Ramos (cell line): ENCODE results near the gene RPRD1B.

Experiments used
- in situ Hi-C: fragments of 300-500 bp; cut with MboI; formaldehyde crosslinking; loops from one replicate; pipeline ENCODE4 v1.14.3; 2022; ENCODE audit warnings: low sequenced_read_pairs; ENCODE audit not compliant: unreplicated experiment

RPRD1B gene

DNA sequence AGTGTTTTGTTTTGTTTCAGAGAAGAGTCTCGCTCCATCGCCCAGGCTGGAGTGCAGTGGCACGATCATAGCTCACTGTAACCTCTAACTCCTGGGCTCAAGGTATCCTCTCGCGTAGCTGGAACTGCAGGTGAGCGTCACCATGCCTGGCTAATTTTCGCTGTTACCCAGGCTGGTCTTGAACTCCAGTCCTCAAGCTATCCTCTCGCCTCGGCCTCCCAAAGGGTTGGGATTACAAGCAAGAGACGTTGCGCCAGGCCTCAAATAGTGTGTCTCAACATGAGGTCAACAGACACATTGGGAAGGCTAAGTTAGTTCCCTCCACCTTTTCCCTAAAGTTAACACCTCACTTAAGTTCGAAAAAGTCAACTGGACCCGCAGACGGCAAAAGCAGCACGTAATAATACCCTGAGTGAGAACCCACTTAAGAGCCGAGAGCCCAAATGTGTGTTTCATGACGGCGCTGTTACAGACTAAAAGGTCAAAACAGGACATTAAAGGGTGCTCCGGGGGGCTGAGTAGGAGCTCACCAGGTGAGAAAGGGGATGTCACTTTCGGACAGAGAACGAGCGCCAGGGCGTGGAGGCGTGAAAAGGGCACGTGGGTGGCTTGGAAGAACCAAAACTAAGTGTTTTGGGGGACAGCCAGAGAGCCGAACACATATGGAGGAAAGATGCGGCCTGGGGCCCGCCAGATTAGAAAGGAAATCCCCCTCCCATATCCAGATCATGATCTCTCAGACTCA lies 789 bp upstream of the RPRD1B start:
- in situ Hi-C loops: no loop called here

DNA sequence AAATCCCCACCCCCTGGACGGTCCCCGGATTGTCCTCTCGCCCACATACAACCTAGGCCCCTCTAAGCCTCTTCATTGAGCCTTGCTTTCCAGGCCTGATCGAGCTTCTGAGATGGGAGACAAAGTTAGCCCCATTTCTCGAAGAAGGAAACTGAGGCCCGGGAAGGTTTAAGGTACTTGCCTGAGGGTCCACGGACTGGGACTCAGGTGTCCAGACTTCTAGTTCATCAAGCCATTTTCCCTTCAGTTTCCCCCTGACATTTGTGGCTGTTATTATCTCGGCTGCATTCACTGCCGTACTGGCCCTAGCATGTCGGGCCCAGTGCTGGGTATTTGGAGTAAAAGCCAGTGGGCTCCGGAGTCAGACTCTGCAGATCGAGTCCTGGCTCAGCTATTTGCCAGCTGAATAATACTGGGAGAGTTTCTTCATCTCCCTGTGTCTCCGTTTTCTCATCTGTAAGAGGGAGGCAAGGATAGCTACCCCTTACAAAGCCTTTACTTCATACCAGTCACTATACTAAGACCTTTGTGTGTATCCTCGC lies 633 bp downstream of the RPRD1B start:
- in situ Hi-C loops: no loop called here

DNA sequence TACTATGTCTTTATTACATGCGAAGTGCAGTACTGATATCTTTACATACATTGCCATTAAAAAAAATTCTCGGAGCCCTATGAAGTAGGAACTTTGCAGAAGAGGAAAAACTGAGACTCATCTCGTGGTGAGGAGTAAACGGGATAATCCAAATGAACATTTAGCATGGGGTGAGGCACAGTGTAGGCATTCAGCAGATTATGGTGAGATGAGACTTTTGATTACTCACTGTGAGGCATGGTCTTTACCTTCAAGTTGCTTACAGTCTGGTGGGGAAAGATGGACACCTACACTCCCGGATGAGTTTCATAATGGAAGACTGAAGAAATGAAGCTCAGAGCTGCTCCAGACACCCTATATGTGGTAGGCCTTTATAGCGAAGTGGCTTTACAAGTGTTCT lies 1.4 kb downstream of the RPRD1B start:
- in situ Hi-C loops: no loop called here

DNA sequence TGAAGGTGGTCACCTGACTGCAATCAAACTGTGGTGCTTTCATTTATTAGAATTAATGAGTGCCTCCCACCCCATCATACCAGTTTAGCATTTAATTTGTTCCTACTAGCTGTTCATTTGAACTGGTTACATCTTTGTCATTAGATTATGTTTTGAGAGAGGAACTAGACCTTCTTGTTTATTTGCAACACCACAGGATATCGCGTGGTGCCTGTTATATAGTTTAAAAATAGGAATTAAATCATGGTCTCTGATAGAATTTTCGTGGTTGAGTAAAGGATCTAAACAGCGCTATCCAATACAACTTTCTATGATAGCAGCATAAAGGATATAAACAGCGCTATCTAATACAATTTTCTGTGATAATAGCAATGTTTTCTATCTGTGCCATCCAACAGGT lies 2.8 kb downstream of the RPRD1B start:
- in situ Hi-C loops: no loop called here

DNA sequence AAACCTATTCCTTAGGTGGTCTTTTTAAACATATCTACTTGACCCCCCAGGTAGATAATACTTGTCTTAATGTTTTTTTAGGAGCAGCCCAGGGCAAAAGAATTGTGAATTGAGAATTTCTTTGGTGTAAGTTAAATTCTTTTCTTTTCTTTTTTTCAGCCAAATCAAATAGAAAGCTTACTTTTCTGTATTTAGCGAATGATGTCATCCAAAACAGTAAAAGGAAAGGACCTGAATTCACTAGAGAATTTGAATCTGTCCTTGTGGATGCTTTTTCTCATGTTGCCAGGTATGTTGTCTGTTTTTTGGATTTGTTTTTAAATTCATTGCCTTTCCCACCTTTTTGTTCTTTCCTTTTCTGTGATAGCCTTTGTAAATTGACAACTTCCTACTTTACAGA lies 6.7 kb downstream of the RPRD1B start:
- in situ Hi-C loops: no loop called here

DNA sequence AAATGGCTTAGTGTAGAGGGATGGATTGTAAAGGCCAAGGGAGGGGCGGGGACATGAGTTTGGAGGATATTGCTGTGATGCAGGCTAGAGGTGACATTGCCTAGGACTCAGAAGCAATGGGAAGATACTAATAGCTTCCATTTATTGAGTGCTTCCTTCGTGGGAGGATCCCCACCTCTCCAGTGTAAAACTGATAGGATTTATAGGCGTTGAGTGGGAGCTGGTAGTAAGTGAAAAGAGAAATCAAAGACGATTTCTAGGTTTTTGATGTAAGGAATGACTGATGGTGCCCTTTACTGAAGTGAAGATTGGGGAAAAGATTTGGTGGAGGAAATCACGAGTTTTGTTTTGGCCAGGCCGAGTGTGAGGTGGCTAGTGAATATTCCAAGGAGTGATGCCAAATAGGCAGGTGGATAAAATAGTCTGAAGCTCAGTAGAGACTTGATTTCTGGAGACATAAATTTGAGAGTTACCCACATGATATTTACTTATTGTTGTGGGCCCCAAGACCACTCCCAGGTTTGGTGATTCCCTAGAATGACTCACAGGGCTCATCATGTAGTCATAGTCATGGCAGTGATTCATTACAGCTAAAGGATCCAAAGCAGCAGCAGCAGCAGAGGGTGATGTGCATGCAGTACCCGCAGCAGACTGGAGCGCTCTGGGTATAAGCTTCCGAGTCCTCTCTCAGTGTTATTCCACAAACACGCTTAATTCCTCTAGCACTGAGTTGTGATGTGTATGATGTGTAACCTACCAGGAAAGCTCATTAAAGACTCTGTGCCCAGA lies 10.2 kb downstream of the RPRD1B start:
- in situ Hi-C loops: no loop called here

DNA sequence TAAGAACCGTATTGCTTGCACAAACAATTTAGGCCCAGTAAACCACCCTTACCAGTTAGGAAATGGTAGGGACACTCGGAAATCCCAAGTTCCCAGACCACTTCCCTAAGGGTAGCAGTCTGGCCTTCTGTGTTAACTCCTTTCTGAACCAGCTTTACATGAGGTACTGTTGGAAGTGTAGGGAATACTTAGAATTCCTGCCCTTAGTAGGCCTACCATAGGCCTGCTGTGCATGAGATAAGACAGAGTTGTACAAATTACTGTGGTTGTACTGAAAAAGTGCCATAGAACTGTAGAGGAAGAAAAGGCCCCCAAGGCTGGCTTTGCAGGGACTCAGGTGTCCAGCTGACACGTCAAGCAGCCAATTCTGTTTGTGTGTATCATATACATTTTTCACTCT lies 11.1 kb downstream of the RPRD1B start:
- in situ Hi-C loops: no loop called here

DNA sequence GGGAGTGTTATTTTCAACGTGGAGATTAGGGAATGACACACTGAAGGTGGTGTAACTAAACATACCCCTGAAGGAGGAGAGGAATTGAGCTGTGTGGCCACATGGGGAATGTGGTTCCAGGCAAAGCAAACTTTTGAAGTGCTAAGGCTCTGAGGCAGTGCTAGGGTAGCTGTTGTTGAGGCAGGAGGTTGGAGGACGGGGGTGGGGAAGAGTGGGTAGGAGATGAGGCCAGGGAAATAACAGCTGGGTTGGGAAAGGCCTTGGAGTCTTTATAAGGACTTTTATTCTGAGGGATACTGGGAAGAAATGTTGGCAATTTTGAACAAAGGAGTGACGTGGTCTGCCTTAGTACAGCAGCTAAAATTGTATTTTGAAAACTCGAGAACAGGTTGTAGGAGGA lies 13.0 kb downstream of the RPRD1B start:
- in situ Hi-C loops: no loop called here

DNA sequence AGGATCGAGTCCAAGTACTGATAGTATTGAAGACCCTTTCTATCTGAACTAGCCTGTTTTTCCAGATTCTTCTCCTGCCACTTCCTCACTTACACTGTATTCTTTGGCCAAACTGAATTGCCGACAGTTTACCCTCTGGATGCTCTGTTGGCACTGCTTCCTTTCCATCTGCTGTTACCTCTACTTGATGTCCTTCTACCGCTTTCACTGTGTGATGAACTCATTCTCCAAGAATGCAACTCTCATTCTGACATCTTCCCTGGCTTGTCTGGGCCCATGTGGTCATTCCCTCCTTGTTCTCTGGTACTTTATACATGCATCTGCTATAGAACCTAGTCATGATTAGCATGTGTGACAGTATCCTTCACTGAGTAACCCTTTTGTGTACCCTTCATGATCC lies 16.3 kb downstream of the RPRD1B start:
- in situ Hi-C loops: no loop called here

DNA sequence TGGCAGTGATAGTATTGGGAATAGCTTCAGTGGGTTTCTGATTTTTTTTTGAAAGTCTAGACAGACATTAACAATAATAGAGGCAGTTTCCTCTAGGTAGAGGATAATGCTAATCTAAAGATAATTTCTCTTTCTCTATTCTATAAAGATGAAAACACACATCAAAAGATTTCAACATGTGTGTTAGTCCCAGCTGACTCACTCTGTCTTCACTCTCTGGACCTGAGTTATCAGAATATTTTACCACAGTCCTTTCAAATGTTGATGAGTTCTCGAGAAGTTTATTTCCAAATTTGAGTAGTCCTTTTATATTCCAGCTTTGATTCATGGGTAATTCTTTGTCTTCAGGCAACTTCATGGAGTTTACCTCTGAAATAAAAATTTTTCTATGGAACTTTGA lies 17.1 kb downstream of the RPRD1B start:
- in situ Hi-C loops: no loop called here

DNA sequence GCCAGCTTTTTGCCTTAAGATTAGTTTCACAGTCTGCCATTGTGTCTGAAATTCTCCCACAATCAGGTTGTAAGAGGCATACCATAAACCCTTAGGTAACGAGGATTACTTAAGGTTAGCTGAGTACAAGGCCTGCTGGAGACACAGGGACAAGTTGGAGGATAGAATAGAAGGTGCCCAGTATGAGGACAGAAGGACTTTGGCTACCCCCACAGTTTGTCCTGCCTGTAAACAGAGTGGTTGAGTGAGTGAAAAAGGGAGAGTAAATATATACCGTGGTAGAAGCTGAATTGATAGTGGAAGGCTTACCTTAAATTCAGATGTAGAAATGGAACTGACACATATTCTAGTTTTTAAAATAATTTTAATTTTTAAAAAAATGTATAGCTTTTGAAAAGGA lies 19.3 kb downstream of the RPRD1B start:
- in situ Hi-C loops: no loop called here

DNA sequence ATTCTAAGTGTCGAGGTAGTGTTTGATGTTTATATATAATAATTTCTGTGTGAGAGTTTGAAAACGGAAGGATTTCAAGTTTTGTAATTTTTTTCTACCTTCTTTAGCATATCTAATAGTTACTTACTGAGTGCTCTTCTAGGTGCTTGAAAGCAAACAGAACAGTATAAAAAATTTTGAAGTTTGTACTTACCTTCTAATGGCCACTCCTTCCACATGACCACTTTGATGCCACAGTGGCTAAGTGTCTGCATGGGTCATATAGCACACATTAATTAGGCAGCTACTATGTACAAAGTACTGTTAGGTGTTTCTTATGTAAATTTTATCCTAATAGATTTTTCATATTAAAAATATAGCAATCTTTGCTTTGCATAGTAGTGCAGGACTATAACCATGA lies 21.1 kb downstream of the RPRD1B start:
- in situ Hi-C loops: no loop called here

DNA sequence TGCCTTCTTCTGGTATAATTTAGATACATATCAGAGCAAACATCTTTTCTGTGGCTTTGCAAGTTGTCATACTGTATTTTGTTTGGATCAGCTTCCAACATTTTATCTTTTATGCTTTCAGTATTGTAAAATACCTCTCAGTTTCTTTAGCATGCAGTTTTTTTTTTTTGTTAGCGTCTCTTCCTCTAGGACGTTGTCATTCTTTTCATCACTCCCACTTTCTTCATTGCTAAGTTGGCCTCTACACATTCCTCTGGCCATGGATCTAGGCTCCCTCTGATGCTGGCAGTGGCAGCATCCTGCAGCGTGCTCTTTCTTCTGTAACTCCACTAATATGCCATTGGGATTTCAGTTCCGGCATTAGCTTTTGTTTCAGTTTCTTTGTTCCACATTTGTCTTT lies 21.7 kb downstream of the RPRD1B start:
- in situ Hi-C loops: no loop called here

DNA sequence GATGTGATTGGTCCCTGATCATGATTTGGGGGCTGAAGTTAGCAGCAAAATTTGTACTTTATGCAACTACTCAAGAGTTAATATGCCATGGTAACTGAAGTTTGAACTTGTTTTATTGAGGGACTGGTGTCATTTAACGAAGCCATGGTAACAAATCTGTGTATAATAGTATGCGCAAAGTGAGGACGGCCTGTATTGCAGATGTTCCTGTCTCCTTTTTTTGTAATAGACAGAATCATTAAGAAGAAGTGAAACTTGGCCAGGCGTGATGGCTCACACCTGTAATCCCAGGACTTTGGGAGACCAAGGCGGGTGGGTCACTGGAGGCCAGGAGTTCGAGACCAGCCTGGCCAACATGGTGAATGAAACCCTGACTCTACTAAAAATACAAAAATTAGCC lies 22.3 kb downstream of the RPRD1B start:
- in situ Hi-C loops: no loop called here

DNA sequence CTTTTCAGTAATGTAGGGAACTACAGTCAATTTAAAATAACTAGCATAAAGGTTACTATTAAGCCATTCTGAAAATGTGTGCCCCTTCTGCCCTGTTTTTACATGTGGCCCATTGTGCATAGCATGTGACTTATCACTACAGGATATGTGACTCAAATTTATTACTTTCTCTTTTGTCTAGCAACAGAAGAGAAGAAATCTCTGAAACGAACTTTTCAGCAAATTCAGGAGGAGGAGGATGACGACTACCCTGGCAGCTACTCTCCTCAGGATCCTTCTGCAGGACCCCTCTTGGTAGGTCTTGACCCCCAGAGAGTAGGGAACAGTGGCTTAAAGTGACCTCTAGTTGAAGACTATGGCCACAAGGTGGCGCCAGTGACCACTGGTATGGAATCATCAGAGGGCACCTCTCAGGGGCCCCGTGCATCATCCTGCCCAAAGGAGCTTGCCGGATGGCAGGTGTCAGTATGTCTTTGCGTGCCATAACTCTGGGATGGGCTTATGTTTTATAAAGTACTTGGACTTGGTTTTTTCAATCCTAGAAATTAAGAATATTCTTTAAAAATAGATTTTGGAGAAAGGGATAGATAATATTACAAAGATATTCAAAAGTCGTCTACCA lies 23.9 kb downstream of the RPRD1B start:
- in situ Hi-C loops: no loop called here

DNA sequence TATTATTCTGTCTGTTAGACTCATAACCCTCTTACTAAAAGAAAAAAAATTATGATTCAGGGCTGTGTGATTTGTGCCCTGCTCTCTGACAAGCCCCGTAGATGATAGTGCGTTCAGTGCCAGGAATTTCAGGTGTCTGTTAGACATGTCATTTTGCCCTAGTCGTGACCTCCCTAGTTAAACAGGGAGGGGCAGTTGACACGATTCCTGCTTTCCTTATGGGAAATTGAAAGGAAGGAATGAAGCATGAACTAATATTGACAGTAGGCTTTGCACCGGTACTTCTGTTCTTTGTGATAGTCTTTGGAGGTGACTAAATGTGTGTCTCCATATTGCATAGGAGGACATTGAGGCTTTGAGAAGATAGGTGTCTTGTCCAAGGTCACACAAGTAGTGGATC lies 26.3 kb downstream of the RPRD1B start:
- in situ Hi-C loops: loop anchor here (10.0 kb wide), 1 partner anchor 155 kb away; no protein-coding TSS in a partner anchor

DNA sequence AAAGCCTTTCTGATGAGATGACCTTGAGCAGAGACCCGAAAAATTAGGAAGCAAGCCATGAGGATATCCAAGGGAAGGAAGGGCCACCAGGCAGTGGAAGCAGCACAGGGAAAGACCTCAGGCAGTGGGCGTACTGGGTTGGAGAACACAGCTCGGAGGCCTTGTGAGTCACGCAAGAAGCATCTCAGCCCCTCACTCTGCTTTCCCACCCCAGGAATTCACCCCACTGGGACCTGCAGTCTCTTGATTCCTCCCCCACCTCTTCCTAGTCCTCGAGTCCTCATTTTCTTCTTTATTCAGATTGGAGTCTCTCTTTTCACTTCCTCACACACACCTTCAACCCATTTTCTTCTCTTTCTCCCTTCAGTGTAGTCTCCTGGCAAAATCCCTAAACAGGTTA lies 27.0 kb downstream of the RPRD1B start:
- in situ Hi-C loops: loop anchor here (10.0 kb wide), 1 partner anchor 154 kb away; no protein-coding TSS in a partner anchor

DNA sequence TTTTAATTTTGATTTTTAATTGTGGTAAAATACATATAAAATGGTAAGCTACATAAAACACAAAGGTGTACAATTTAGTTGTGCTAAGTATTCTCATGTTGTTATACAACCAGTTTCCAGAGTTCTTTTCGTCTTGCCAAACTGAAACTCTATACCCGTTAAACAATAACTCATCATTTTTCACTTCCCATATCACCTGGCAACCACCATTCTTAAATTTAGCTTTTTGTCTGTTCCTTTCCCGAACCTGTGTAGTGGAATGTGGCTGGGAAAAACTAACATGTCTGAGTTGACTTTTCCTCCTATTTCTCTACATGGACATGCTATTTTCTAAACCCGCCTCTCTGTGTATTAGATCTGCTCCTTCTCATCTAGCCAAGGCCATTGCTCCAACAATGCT lies 27.6 kb downstream of the RPRD1B start:
- in situ Hi-C loops: loop anchor here (10.0 kb wide), 1 partner anchor 154 kb away; no protein-coding TSS in a partner anchor

DNA sequence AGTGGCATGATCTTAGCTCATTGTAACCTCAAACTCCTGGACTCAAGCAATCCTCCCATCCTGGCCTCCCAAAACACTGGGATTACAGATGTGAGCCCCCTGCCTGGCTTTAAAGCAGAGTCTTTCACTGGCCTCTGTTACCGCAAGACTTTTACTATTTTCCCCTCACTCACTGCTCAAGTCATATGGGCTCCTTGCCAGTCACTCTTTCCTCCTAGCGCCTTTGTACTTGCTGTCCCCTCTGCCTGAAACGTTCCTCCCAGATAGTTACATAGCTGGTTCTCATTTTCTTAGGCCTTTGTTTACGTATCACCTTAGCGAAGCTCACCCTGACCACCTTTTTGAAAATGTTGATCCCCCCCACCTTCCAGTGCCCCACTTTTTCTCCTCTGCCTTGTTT lies 29.3 kb downstream of the RPRD1B start:
- in situ Hi-C loops: loop anchor here (10.0 kb wide), 1 partner anchor 152 kb away; no protein-coding TSS in a partner anchor

DNA sequence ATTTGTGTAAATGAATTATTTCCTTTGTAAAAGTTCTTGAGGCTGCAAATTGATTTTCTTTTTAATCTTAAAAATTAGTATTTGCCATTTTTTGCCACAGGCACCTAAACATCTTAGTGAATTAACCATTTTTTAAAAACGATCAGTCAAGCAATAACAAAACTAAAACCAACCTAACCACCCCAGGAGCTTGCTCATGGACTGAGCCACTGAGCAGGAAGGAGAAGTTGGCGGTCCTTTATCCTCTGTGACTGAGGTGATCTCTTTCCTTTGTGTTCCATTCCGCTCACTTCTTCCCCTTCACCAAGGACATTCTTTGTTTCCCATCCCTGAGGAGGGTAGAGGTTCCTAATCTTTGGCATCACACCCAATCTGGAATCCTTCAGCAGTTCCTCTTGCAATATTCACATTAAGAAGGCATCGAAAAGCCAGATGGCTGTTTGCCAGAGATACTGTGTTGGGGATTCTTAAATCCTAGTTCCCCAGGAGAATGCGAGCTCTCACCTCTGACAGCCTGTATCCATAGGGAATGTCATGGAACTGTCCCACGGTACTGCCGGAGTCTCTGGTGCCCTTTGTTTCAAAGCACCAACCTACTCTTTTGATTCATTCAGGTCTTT lies 30.5 kb downstream of the RPRD1B start:
- in situ Hi-C loops: loop anchor here (10.0 kb wide), 1 partner anchor 151 kb away; no protein-coding TSS in a partner anchor
